H9 (cell line): ENCODE data around the gene SBK3. TPM values are rescaled to one million over a fixed set of nuclear protein-coding genes. Genes with fewer than 3 reads are reported as not detected.

ENCODE experiments used
- DNase-seq: peaks from one replicate; pipeline ENCODE4 v3.0.0-alpha.2; 2017
- H2AFZ ChIP-seq: one replicate; pipeline ENCODE4 v1.6.1; 2013; ENCODE audit warnings: mild to moderate bottlenecking, low read length, control low read depth, moderate library complexity
- H2AK5ac ChIP-seq: 2 replicates; pipeline ENCODE4 v1.6.1; 2013; ENCODE audit warnings: low read length, control low read depth, mixed read lengths; ENCODE audit not compliant: insufficient read length
- H2BK120ac ChIP-seq: one replicate; pipeline ENCODE4 v1.6.1; 2013; ENCODE audit warnings: low read depth, mild to moderate bottlenecking, low read length, control low read depth, inconsistent platforms; ENCODE audit not compliant: poor library complexity, severe bottlenecking
- H2BK12ac ChIP-seq: 2 replicates; pipeline ENCODE4 v1.6.1; 2013; ENCODE audit warnings: low read length, control low read depth, mixed read lengths, low read depth; ENCODE audit not compliant: insufficient read length
- H2BK15ac ChIP-seq: 2 replicates; pipeline ENCODE4 v1.6.1; 2013; ENCODE audit warnings: low read depth, low read length, control low read depth
- H2BK20ac ChIP-seq: one replicate; pipeline ENCODE4 v1.6.1; 2013; ENCODE audit warnings: low read depth, mild to moderate bottlenecking, low read length, control low read depth, inconsistent platforms; ENCODE audit not compliant: poor library complexity, severe bottlenecking
- H2BK5ac ChIP-seq: 2 replicates; pipeline ENCODE4 v1.6.1; 2013; ENCODE audit warnings: low read length, control low read depth, mixed read lengths; ENCODE audit not compliant: insufficient read length
- H3K14ac ChIP-seq: 2 replicates; pipeline ENCODE4 v1.6.1; 2013; ENCODE audit warnings: low read length, control low read depth; ENCODE audit not compliant: insufficient read depth
- H3K18ac ChIP-seq: 2 replicates; pipeline ENCODE4 v1.6.1; 2013; ENCODE audit warnings: low read depth, mild to moderate bottlenecking, mixed read lengths, low read length, control low read depth; ENCODE audit not compliant: insufficient read length
- H3K23ac ChIP-seq: 2 replicates; pipeline ENCODE4 v1.6.1; 2013; ENCODE audit warnings: low read length, control low read depth, mixed read lengths, low read depth; ENCODE audit not compliant: insufficient read length
- H3K23me2 ChIP-seq: 2 replicates; pipeline ENCODE4 v1.6.1; 2013; ENCODE audit warnings: low read depth, mild to moderate bottlenecking, mixed read lengths, low read length, control low read depth; ENCODE audit not compliant: insufficient read length, poor library complexity, severe bottlenecking
- H3K27ac ChIP-seq: 2 replicates; pipeline ENCODE4 v1.5.1; 2013; ENCODE audit warnings: low read length, control low read depth, mixed read lengths, low read depth; ENCODE audit not compliant: insufficient read length
- H3K27me3 ChIP-seq: 2 replicates; pipeline ENCODE4 v1.6.1; 2013; ENCODE audit warnings: low read length, control low read depth, inconsistent platforms; ENCODE audit not compliant: insufficient read depth
- H3K4ac ChIP-seq: 2 replicates; pipeline ENCODE4 v1.6.1; 2013; ENCODE audit warnings: low read depth, mild to moderate bottlenecking, control low read depth, inconsistent platforms, low read length, moderate library complexity
- H3K4me1 ChIP-seq: 2 replicates; pipeline ENCODE4 v1.6.1; 2013; ENCODE audit warnings: low read length, control low read depth, inconsistent platforms; ENCODE audit not compliant: insufficient read depth
- H3K4me2 ChIP-seq: 2 replicates; pipeline ENCODE4 v1.6.1; 2013; ENCODE audit warnings: low read length, control low read depth, mixed read lengths; ENCODE audit not compliant: insufficient read length, insufficient read depth
- H3K56ac ChIP-seq: 2 replicates; pipeline ENCODE4 v1.6.1; 2013; ENCODE audit warnings: low read depth, mild to moderate bottlenecking, mixed read lengths, low read length, control low read depth; ENCODE audit not compliant: insufficient read length
- H3K79me1 ChIP-seq: 2 replicates; pipeline ENCODE4 v1.6.1; 2013; ENCODE audit warnings: low read depth, mild to moderate bottlenecking, moderate library complexity, low read length, control low read depth, inconsistent platforms; ENCODE audit not compliant: insufficient read depth, poor library complexity, severe bottlenecking
- H3K79me2 ChIP-seq: 2 replicates; pipeline ENCODE4 v1.6.1; 2013; ENCODE audit warnings: low read length, control low read depth, inconsistent platforms; ENCODE audit not compliant: insufficient read depth
- H3K9ac ChIP-seq: 2 replicates; pipeline ENCODE4 v1.6.1; 2013; ENCODE audit warnings: low read length, control low read depth, mixed read lengths; ENCODE audit not compliant: insufficient read length; ENCODE audit errors: extremely low read depth
- H3K9me3 ChIP-seq: one replicate; pipeline ENCODE4 v1.6.1; 2013; ENCODE audit warnings: low read depth, low read length, inconsistent platforms; ENCODE audit not compliant: control insufficient read depth
- H3T11ph ChIP-seq: one replicate; pipeline ENCODE4 v1.6.1; 2013; ENCODE audit warnings: mild to moderate bottlenecking, low read length, control low read depth, inconsistent platforms
- H4K20me1 ChIP-seq: one replicate; pipeline ENCODE4 v1.6.1; 2013; ENCODE audit not compliant: control insufficient read depth, insufficient read length, insufficient read depth
- H4K5ac ChIP-seq: 2 replicates; pipeline ENCODE4 v1.6.1; 2013; ENCODE audit warnings: low read depth, mild to moderate bottlenecking, mixed read lengths, low read length, control low read depth; ENCODE audit not compliant: insufficient read length
- H4K8ac ChIP-seq: replicated peaks from 2 replicates; pipeline ENCODE4 v1.6.1; 2013; ENCODE audit warnings: low read length, control low read depth, mixed read lengths, low read depth; ENCODE audit not compliant: insufficient read length
- H4K91ac ChIP-seq: 2 replicates; pipeline ENCODE4 v1.6.1; 2013; ENCODE audit warnings: low read depth, mild to moderate bottlenecking, moderate library complexity, mixed read lengths, low read length, control low read depth; ENCODE audit not compliant: insufficient read length
- H3K27ac Mint-ChIP-seq, 3 experiments: 2 replicates in 2 of 3; 3 replicates in 1 of 3; pipeline ENCODE4 v1.8.0; 2020 to 2021; ENCODE audit warnings: mixed read lengths in 3 of 3, mild to moderate bottlenecking in 1 of 3, moderate library complexity in 1 of 3
- H3K27me3 Mint-ChIP-seq: 2 replicates; pipeline ENCODE4 v1.8.0; 2021; ENCODE audit warnings: low read depth, mild to moderate bottlenecking, moderate library complexity, mixed read lengths
- H3K36me3 Mint-ChIP-seq, 3 experiments: 2 replicates in 2 of 3; 3 replicates in 1 of 3; pipeline ENCODE4 v1.8.0; 2020 to 2021; ENCODE audit warnings: low read depth in 3 of 3, mixed read lengths in 3 of 3; ENCODE audit not compliant: insufficient read depth in 1 of 3
- H3K4me1 Mint-ChIP-seq, 2 experiments: 2 replicates each; pipeline ENCODE4 v1.8.0; 2020; ENCODE audit warnings: mixed read lengths in 2 of 2
- H3K4me3 Mint-ChIP-seq, 2 experiments: 2 replicates in 1 of 2; 3 replicates in 1 of 2; pipeline ENCODE4 v1.8.0; 2020 to 2021; ENCODE audit warnings: mild to moderate bottlenecking in 2 of 2, mixed read lengths in 2 of 2, moderate library complexity in 1 of 2
- H3K9me3 Mint-ChIP-seq, 2 experiments: 2 replicates in 1 of 2; 3 replicates in 1 of 2; pipeline ENCODE4 v1.8.0; 2020; ENCODE audit warnings: mild to moderate bottlenecking in 2 of 2, mixed read lengths in 2 of 2, moderate library complexity in 1 of 2
- CTCF ChIP-seq: fragments of 200-600 bp; sonication (generic); conservative IDR thresholded peaks from 3 replicates; pipeline ENCODE4 v1.8.0; 2021; ENCODE audit warnings: antibody characterized with exemption, mild to moderate bottlenecking
- total RNA-seq: library from RNA; stranded (reverse); gene quantifications from 2 replicates; pipeline ENCODE4 v1.2.1, GENCODE V29; 2021

SBK3 gene
- total RNA-seq, 1 experiment from 2014 or later = 0.70 TPM

GRCh38 chr19:55567708-55568328 lies 22.5 kb upstream of the SBK3 start:
- H3K4me3 Mint-ChIP-seq = no peak overlapping the region
- no peaks in the 10 kb centered on the region for H4K20me1 ChIP-seq
- H2BK12ac ChIP-seq = no peak overlapping the region
- no peak overlapping the region for H2BK5ac ChIP-seq
- H3K79me2 ChIP-seq = no peaks in the 10 kb centered on the region
- H4K8ac ChIP-seq = no peak overlapping the region
- no peak overlapping the region for H3K14ac ChIP-seq
- H3K4me1 ChIP-seq = no peaks in the 10 kb centered on the region
- no peaks in the 10 kb centered on the region; the same call in 1 of the 2 replicates for H3K27me3 ChIP-seq
- H3K27me3 Mint-ChIP-seq = peaks cover 16% of the 10 kb centered on the region
- H2BK120ac ChIP-seq = no peak overlapping the region
- H3K23ac ChIP-seq = no peak overlapping the region
- H3T11ph ChIP-seq = no peak overlapping the region
- H3K4me1 Mint-ChIP-seq = peaks cover 0 to 8% of the 10 kb centered on the region in 2 experiments; a peak in 2 of 4 replicates
- H2AK5ac ChIP-seq = no peak overlapping the region
- H3K9me3 Mint-ChIP-seq = peaks cover 0 to 2% of the 10 kb centered on the region in 2 experiments; a peak in 2 of 5 replicates
- H4K5ac ChIP-seq = no peak overlapping the region
- no peak overlapping the region for H2AFZ ChIP-seq
- no peak overlapping the region for H4K91ac ChIP-seq
- DNase-seq = no peak
- no peak overlapping the region for H2BK20ac ChIP-seq
- no peak overlapping the region for H2BK15ac ChIP-seq
- no peak overlapping the region for H3K9ac ChIP-seq
- no peak overlapping the region for H3K4ac ChIP-seq
- no peak overlapping the region for H3K27ac ChIP-seq
- H3K9me3 ChIP-seq = no peaks in the 10 kb centered on the region
- no peak overlapping the region for H3K4me2 ChIP-seq
- H3K18ac ChIP-seq = no peak overlapping the region
- H3K79me1 ChIP-seq = no peaks in the 10 kb centered on the region
- no peaks in the 10 kb centered on the region for H3K36me3 Mint-ChIP-seq
- no peak for TF ChIP-seq CTCF
- H3K27ac Mint-ChIP-seq = no peak overlapping the region
- no peaks in the 10 kb centered on the region for H3K23me2 ChIP-seq
- no peak overlapping the region for H3K56ac ChIP-seq
